Nephron (organoid): ENCODE measurements around the gene CARD8.

ENCODE experiments used
- H3K27ac Mint-ChIP-seq, 3 experiments: 2 replicates each; pipeline ENCODE4 v1.8.0; 2020; ENCODE audit warnings: mixed read lengths in 3 of 3, mild to moderate bottlenecking in 2 of 3, moderate library complexity in 1 of 3
- H3K27me3 Mint-ChIP-seq: 2 replicates; pipeline ENCODE4 v1.8.0; 2021; ENCODE audit warnings: low read depth, mild to moderate bottlenecking, moderate library complexity, mixed read lengths
- H3K36me3 Mint-ChIP-seq: 2 replicates; pipeline ENCODE4 v1.8.0; 2020; ENCODE audit warnings: low read depth, mixed read lengths
- H3K4me1 Mint-ChIP-seq: 2 replicates; pipeline ENCODE4 v1.8.0; 2020; ENCODE audit warnings: mixed read lengths
- H3K4me3 Mint-ChIP-seq, 3 experiments: 2 replicates each; pipeline ENCODE4 v1.8.0; 2020; ENCODE audit warnings: mild to moderate bottlenecking in 3 of 3, mixed read lengths in 3 of 3, moderate library complexity in 2 of 3
- H3K9me3 Mint-ChIP-seq: 2 replicates; pipeline ENCODE4 v1.8.0; 2020; ENCODE audit warnings: mixed read lengths
- TF ChIP-seq, protein P1 (sequence below), 3 experiments: fragments of 200-600 bp; sonication (generic); IDR thresholded peaks; one replicate each; pipeline ENCODE4 v1.5.0; 2021; ENCODE audit warnings: antibody characterized with exemption in 3 of 3; ENCODE audit not compliant: unreplicated experiment in 3 of 3

CARD8 gene

DNA sequence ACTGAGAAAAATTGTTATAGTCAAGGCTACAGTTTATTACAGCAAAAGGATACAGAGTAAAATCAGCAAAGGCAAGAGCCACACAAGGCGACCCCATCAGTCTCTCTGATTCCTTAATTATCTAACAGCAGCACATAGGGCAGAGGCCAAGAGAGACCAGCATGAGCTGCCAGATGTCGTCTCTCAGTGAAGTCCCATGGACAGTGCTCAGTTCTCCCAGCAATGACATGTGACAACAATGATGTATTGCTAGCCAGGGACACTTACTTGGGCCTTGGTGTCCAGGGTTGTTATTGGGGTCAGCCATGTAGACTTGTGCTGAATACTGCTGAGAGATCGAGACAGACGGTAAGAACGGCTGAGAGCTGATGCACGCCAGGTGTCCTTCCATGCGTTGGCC lies 63.0 kb downstream of the CARD8 start:
- H3K27me3 Mint-ChIP-seq = peaks cover 4% of the 10 kb centered on the region
- H3K4me3 Mint-ChIP-seq = no peak overlapping the region
- H3K9me3 Mint-ChIP-seq = no peaks in the 10 kb centered on the region
- H3K27ac Mint-ChIP-seq = no peak overlapping the region
- H3K4me1 Mint-ChIP-seq = peaks cover 13% of the 10 kb centered on the region
- TF ChIP-seq, protein P1, sequence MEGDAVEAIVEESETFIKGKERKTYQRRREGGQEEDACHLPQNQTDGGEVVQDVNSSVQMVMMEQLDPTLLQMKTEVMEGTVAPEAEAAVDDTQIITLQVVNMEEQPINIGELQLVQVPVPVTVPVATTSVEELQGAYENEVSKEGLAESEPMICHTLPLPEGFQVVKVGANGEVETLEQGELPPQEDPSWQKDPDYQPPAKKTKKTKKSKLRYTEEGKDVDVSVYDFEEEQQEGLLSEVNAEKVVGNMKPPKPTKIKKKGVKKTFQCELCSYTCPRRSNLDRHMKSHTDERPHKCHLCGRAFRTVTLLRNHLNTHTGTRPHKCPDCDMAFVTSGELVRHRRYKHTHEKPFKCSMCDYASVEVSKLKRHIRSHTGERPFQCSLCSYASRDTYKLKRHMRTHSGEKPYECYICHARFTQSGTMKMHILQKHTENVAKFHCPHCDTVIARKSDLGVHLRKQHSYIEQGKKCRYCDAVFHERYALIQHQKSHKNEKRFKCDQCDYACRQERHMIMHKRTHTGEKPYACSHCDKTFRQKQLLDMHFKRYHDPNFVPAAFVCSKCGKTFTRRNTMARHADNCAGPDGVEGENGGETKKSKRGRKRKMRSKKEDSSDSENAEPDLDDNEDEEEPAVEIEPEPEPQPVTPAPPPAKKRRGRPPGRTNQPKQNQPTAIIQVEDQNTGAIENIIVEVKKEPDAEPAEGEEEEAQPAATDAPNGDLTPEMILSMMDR (IDR thresholded peaks at IDR 0.05; ENCODE audit: unreplicated experiment in 3 of 3) = no peak
- peaks cover 43% of the 10 kb centered on the region for H3K36me3 Mint-ChIP-seq

DNA sequence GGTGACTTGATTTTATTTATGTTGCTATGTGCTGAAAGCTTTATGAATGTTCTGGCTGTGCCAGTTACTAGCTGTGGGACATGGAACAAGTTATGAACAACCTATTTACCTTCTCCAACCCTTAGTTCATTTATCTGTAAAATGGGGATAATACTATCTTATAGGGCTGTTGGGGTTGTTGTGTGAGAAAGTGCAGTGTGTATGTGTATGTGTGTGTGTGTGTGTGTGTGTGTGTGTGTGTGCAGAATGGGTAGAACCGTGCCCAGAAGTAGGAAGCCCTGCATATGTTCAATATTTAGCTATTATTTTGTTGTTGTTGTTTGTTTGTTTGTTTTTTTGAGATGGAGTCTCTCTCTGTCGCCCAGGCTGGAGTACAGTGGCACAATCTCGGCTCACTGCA lies 64.8 kb downstream of the CARD8 start:
- H3K27me3 Mint-ChIP-seq = peaks cover 4% of the 10 kb centered on the region
- H3K9me3 Mint-ChIP-seq = no peaks in the 10 kb centered on the region
- H3K36me3 Mint-ChIP-seq = peaks cover 46% of the 10 kb centered on the region
- H3K4me3 Mint-ChIP-seq = no peak overlapping the region
- peak overlapping the region in 2 of 3 experiments; percentile 18 to 48 for H3K27ac Mint-ChIP-seq
- peaks cover 6% of the 10 kb centered on the region for H3K4me1 Mint-ChIP-seq
- TF ChIP-seq, protein P1 (IDR thresholded peaks at IDR 0.05; ENCODE audit: unreplicated experiment in 3 of 3) = no peak

DNA sequence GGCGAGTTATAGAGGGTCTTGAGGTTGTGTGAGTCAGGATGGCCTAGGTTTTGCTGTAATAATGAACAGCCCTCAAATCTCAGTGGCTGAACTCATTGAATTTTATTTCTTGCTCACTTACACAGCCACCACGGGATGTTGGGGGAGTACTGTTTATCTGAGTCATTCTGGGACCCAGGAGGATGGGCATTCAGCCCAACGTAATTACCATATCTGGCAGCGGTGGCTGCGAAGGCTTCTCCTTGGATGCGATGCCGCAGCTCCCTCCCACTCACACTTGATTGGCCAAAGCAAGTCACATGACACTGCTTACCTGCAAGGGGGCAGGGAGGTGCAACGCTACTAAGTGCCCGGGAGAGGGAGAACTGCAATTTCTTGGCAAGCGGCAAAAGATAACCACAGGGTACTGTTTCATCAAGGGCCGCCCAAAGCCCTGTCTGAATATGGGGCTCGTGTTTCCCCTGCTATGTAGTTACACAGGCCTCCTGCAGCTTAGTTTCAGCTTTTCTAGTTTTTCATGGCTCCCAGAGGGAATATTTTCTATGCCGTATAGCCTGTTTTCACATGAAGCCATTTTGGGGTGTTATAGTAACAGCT lies 65.3 kb downstream of the CARD8 start:
- Mint-ChIP-seq H3K4me3 (no peak overlapping the region), H3K36me3 (peaks cover 46% of the 10 kb centered on the region), H3K27me3 (peaks cover under 1% of the 10 kb centered on the region), H3K27ac (peak overlapping the region in 2 of 3 experiments; percentile 18 to 48), H3K4me1 (peaks cover 6% of the 10 kb centered on the region), H3K9me3 (no peaks in the 10 kb centered on the region)
- TF ChIP-seq, protein P1 (IDR thresholded peaks at IDR 0.05; ENCODE audit: unreplicated experiment in 3 of 3) = peak in 2 of 3 experiments; percentile 10 to 35

DNA sequence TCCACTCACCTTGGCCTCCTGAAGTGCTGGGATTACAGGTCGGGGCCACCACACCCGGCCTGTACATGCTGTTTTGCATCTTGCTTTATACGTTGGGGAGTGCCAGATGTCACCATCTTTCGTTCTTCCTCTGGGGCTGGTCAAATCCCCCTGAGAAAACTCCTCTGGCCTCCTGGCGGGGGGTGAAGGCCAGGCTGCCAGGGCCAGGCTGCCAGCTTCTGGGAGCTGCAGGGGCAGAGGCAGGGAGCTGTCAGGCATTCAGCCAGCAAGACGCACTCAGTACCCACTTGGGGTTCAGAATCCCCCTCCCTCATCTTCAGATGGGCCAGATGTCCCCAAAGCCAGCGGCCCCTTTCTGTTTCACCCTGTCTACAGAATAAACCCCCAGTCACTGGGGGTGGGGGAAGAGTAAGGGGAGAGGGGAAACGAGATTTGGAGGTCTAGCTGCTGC lies 69.1 kb downstream of the CARD8 start:
- Mint-ChIP-seq H3K4me3 (no peak overlapping the region), H3K27me3 (no peaks in the 10 kb centered on the region), H3K4me1 (peaks cover 11% of the 10 kb centered on the region), H3K9me3 (peaks cover 8% of the 10 kb centered on the region), H3K27ac (no peak overlapping the region), H3K36me3 (peaks cover 68% of the 10 kb centered on the region)
- TF ChIP-seq, protein P1 (IDR thresholded peaks at IDR 0.05; ENCODE audit: unreplicated experiment in 3 of 3) = no peak

DNA sequence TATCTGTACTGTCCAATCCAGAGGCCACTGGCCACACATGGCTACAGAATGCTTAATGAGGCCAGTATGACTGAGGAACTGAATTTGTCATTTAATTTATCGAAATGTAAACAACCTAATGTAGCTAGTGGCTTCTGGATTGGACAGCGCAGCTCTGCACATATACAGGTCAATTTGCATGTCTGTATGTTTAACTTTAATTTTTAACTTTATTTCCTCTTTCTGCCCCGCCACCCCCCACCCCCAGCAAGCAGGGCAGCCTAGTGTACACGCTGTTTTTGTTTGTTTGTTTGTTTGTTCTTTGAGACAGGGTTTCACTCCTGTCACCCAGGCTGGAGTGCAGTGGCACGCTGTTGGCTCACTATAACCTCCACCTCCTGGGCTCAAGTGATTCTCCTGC lies 69.7 kb downstream of the CARD8 start:
- TF ChIP-seq, protein P1 (IDR thresholded peaks at IDR 0.05; ENCODE audit: unreplicated experiment in 3 of 3) = no peak
- H3K9me3 Mint-ChIP-seq = peaks cover 13% of the 10 kb centered on the region
- H3K27ac Mint-ChIP-seq = no peak overlapping the region
- no peak overlapping the region for H3K4me3 Mint-ChIP-seq
- H3K4me1 Mint-ChIP-seq = peaks cover 11% of the 10 kb centered on the region
- H3K27me3 Mint-ChIP-seq = no peaks in the 10 kb centered on the region
- peaks cover 73% of the 10 kb centered on the region for H3K36me3 Mint-ChIP-seq

DNA sequence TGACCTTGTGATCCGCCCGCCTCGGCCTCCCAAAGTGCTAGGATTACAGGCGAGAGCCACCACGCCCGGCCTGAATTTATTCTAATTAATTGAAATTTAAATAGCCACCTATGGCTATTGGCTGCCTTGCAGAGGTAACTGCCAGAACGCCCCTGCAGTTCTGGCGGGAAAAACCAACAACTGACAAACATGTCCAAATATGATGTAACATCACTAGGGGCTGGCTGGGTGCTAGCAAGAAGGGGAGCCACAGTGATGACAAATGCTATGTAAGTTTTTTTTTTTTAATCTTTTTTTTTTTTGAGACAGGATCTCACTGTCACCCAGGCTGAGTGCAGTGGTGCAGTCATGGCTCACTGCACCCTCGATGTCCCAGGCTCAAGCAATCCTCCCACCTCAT lies 72.4 kb downstream of the CARD8 start:
- H3K36me3 Mint-ChIP-seq = peaks cover 70% of the 10 kb centered on the region
- H3K4me1 Mint-ChIP-seq = peaks cover 5% of the 10 kb centered on the region
- H3K4me3 Mint-ChIP-seq = no peak overlapping the region
- H3K27me3 Mint-ChIP-seq = no peaks in the 10 kb centered on the region
- TF ChIP-seq, protein P1 (IDR thresholded peaks at IDR 0.05; ENCODE audit: unreplicated experiment in 3 of 3) = no peak
- no peak overlapping the region for H3K27ac Mint-ChIP-seq
- H3K9me3 Mint-ChIP-seq = peaks cover 16% of the 10 kb centered on the region
